H1 (cell line): Measurements from ENCODE around the gene GALR1. TPM values are rescaled to one million over a fixed set of nuclear protein-coding genes. Genes with fewer than 3 reads are reported as not detected.

Source experiments
- BCL11A ChIP-seq, 2 experiments: IDR thresholded peaks; one replicate each; pipeline ENCODE4 v1.6.1; 2011; ENCODE audit warnings: low read depth in 2 of 2, low read length in 2 of 2, mild to moderate bottlenecking in 2 of 2
- KDM4A ChIP-seq: IDR thresholded peaks from one replicate; pipeline ENCODE4 v1.7.1; 2012; ENCODE audit warnings: low read depth, mild to moderate bottlenecking, moderate library complexity, low read length, inconsistent platforms; ENCODE audit not compliant: severe bottlenecking
- polyA plus RNA-seq, 7 experiments: library from polyadenylated mRNA; depleted of rRNA in 3 of 7; stranded (reverse) in 5 of 7; unstranded in 2 of 7; fragments of >200 nt in 5 of 7; fragments of 200-250 nt in 2 of 7; gene quantifications; 1 replicate in 5 of 7; 2 replicates in 1 of 7; 4 replicates in 1 of 7; pipeline versions ENCODE4 v1.2.1 to v1.2.3, GENCODE V29; 2011 to 2013; ENCODE audit warnings: missing spikeins in 2 of 7, mixed read lengths in 2 of 7
- total RNA-seq: library from RNA; stranded (reverse); fragmentation: NEBNext Ultra II Directional; extraction: Animal tissue kit (Norgen Biotek cat#: 25700); gene quantifications from 2 replicates; pipeline ENCODE4 v1.2.1, GENCODE V29; 2021
- TF ChIP-seq, protein P1 (sequence below): IDR thresholded peaks from 2 replicates; pipeline ENCODE4 v1.6.1; 2011; ENCODE audit warnings: low read depth, mild to moderate bottlenecking, low read length; ENCODE audit not compliant: insufficient read depth

Gene GALR1
- total and polyA plus RNA-seq, 2 of the 8 experiments (the other 6 are each of a cell fraction or from before 2014, with no cell fraction given), result 0.09 to 1.6 TPM

DNA sequence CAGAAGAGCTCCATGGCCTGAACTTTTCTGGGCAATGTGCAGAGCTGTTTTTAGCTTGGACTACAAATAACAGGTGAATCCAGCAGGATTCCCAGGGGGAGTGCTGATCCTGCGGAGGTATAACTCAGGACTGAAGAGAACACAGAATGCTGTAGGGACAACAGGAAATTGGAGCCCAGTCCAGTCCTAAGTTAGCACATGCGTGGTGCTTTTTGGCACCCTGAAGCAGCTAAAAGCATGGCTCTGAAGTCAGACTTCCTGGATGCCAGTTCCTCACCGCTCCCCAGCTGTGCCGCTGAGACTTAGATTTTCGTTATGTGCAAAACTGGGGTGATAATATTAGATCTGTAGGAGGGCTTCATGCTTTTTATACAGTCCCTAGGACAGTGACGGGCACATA lies 58.6 kb downstream of the GALR1 start (continued):
- TF ChIP-seq, protein P1, sequence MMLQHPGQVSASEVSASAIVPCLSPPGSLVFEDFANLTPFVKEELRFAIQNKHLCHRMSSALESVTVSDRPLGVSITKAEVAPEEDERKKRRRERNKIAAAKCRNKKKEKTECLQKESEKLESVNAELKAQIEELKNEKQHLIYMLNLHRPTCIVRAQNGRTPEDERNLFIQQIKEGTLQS, result no peak
- TF ChIP-seq BCL11A (IDR thresholded peaks at IDR 0.05; ENCODE audit: low read depth in 2 of 2, low read length in 2 of 2), result no peak
- no peak for TF ChIP-seq KDM4A
